Endothelial cell of umbilical vein (primary cell): ENCODE results near the gene SP3. TPM values are rescaled to one million over a fixed set of nuclear protein-coding genes. Genes with fewer than 3 reads are reported as not detected.

Experiments used
- BruUV-seq: library from RNA; stranded (reverse); fragments of 400-500 nt; replicated peaks from 2 replicates; lab custom pipeline; 2021; lab: Mats Ljungman, UMichigan
- CTCF ChIA-PET: fragments of 300-600, 350-600 bp; sonication (Branson Sonifier 250); formaldehyde crosslinking; loops from one replicate; lab custom pipeline; 2021; ENCODE audit warnings: antibody characterized with exemption, inconsistent platforms; lab: Charles Lee
- POLR2A ChIA-PET: fragments of 300-600, 350-600 bp; sonication (Branson Sonifier 250); formaldehyde crosslinking; loops from one replicate; lab custom pipeline; 2021; ENCODE audit warnings: antibody characterized with exemption, inconsistent platforms; lab: Charles Lee
- DNase-seq: peaks from one replicate; pipeline ENCODE4 v3.0.0-alpha.2; 2011; ENCODE audit warnings: low read depth, low spot score
- FAIRE-seq: peaks from 2 replicates; lab custom pipeline; 2011; peaks lifted over from hg19 to GRCh38; lab: Jason Lieb, UNC
- H2AFZ ChIP-seq: 2 replicates; pipeline ENCODE4 v1.6.0; 2012; ENCODE audit warnings: low read depth, low read length, control low read depth, inconsistent platforms
- H3K27ac ChIP-seq: 2 replicates; pipeline ENCODE4 v1.5.1; 2011; ENCODE audit warnings: low read depth, mild to moderate bottlenecking, control low read depth, low read length, moderate library complexity; ENCODE audit not compliant: insufficient read depth
- H3K27me3 ChIP-seq, 2 experiments: 2 replicates each; pipeline versions ENCODE4 v1.6.0 to v1.6.1; 2011; ENCODE audit warnings: low read length in 2 of 2, mixed read lengths in 1 of 2; ENCODE audit not compliant: control insufficient read depth in 2 of 2, insufficient read depth in 2 of 2
- H3K36me3 ChIP-seq, 2 experiments: 2 replicates in 1 of 2; 3 replicates in 1 of 2; pipeline ENCODE4 v1.5.1; 2011; ENCODE audit warnings: low read length in 2 of 2, mild to moderate bottlenecking in 1 of 2, moderate library complexity in 1 of 2; ENCODE audit not compliant: control insufficient read depth in 2 of 2, insufficient read depth in 2 of 2; ENCODE audit errors: extremely low read depth in 1 of 2
- H3K4me1 ChIP-seq: 3 replicates; pipeline ENCODE4 v1.5.1; 2011; ENCODE audit warnings: mild to moderate bottlenecking, low read length; ENCODE audit not compliant: control insufficient read depth, insufficient read depth; ENCODE audit errors: extremely low read depth
- H3K4me2 ChIP-seq: 2 replicates; pipeline ENCODE4 v1.6.1; 2011; ENCODE audit warnings: low read length, control low read depth, mixed read lengths; ENCODE audit not compliant: insufficient read depth
- H3K4me3 ChIP-seq, 3 experiments: fragments of 200-600 bp in 1 of 3; sonication (generic), shearing (Covaris generic) in 1 of 3; replicated peaks in 1 of 3; 2 replicates each; pipeline ENCODE4 v1.5.1; 2011 to 2016; ENCODE audit warnings: control low read depth in 3 of 3, low read length in 3 of 3, mild to moderate bottlenecking in 2 of 3, inconsistent platforms in 1 of 3, low read depth in 1 of 3, moderate library complexity in 1 of 3; ENCODE audit not compliant: insufficient read depth in 1 of 3
- H3K79me2 ChIP-seq: 2 replicates; pipeline ENCODE4 v1.6.0; 2012; ENCODE audit warnings: low read length, inconsistent platforms; ENCODE audit not compliant: control insufficient read depth, insufficient read depth
- H3K9ac ChIP-seq: replicated peaks from 2 replicates; pipeline ENCODE3; 2011; ENCODE audit warnings: low read length, control low read depth; ENCODE audit not compliant: insufficient read depth; ENCODE audit errors: extremely low read depth
- H3K9me1 ChIP-seq: replicated peaks from 3 replicates; pipeline ENCODE4 v1.6.0; 2011; ENCODE audit warnings: mild to moderate bottlenecking, low read length; ENCODE audit not compliant: control insufficient read depth, insufficient read depth; ENCODE audit errors: extremely low read depth
- H3K9me3 ChIP-seq: replicated peaks from 2 replicates; pipeline ENCODE4 v1.5.1; 2012; ENCODE audit warnings: low read length, inconsistent platforms; ENCODE audit not compliant: control insufficient read depth, insufficient read depth
- H4K20me1 ChIP-seq: replicated peaks from 2 replicates; pipeline ENCODE3; 2011; ENCODE audit warnings: mild to moderate bottlenecking, low read length; ENCODE audit not compliant: control insufficient read depth, insufficient read depth; ENCODE audit errors: extremely low read depth
- EZH2 ChIP-seq: IDR thresholded peaks from 2 replicates; pipeline ENCODE4 v1.6.1; 2012; ENCODE audit warnings: borderline replicate concordance, low read depth, mild to moderate bottlenecking, moderate library complexity, low read length, inconsistent platforms; ENCODE audit not compliant: severe bottlenecking
- FOS ChIP-seq: IDR thresholded peaks from 2 replicates; pipeline ENCODE4 v1.6.1; 2011; ENCODE audit warnings: mild to moderate bottlenecking, low read length, moderate library complexity, borderline replicate concordance; ENCODE audit not compliant: insufficient read depth
- GATA2 ChIP-seq: IDR thresholded peaks from 2 replicates; pipeline ENCODE4 v1.7.0; 2011; ENCODE audit warnings: low read depth, mild to moderate bottlenecking, moderate library complexity, mixed read lengths, low read length; ENCODE audit not compliant: insufficient read length, insufficient read depth
- JUN ChIP-seq: IDR thresholded peaks from 2 replicates; pipeline ENCODE4 v1.6.1; 2011; ENCODE audit warnings: borderline replicate concordance, low read depth; ENCODE audit not compliant: insufficient read length, insufficient read depth
- MYC ChIP-seq: IDR thresholded peaks from one replicate; pipeline ENCODE4 v1.6.1; 2011; ENCODE audit warnings: mild to moderate bottlenecking, low read depth, low read length
- POLR2A ChIP-seq: IDR thresholded peaks from 2 replicates; pipeline ENCODE4 v1.6.1; 2012; ENCODE audit warnings: low read depth, mild to moderate bottlenecking, control low read depth, low read length
- POLR2AphosphoS5 ChIP-seq: IDR thresholded peaks from 2 replicates; pipeline ENCODE4 v1.6.1; 2012; ENCODE audit warnings: low read depth, mild to moderate bottlenecking, control low read depth, low read length, moderate library complexity; ENCODE audit not compliant: insufficient read depth
- dilution Hi-C: fragments of 300-500 bp; cut with MboI; formaldehyde crosslinking; loops from one replicate; pipeline ENCODE4 v1.15.0; 2019; ENCODE audit warnings: low sequenced_read_pairs; ENCODE audit not compliant: extremely low pct_ligation_motif_present
- intact Hi-C: fragments of 100-400 bp; cut with micrococcal nuclease; formaldehyde crosslinking; loops from one replicate; pipeline ENCODE4 v1.10.0; 2022
- polyA plus RNA-seq, 4 experiments: library from polyadenylated mRNA; depleted of rRNA in 3 of 4; stranded (reverse) in 3 of 4; unstranded in 1 of 4; fragments of >200 nt; gene quantifications; 2 replicates each; pipeline versions ENCODE4 v1.2.1 to v1.2.3, GENCODE V29; 2011 to 2012; ENCODE audit warnings: missing spikeins in 1 of 4
- total RNA-seq: library from RNA; stranded (reverse); gene quantifications from 2 replicates; pipeline ENCODE4 v1.2.3, GENCODE V29; 2021
- TF ChIP-seq, protein P1 (sequence below), 2 donors: IDR thresholded peaks; 1 replicate in 1 of 2; 2 replicates in 1 of 2; pipeline ENCODE4 v1.5.1; 2011; ENCODE audit warnings: low read length in 2 of 2, mild to moderate bottlenecking in 2 of 2, moderate library complexity in 2 of 2, control low read depth in 1 of 2, inconsistent platforms in 1 of 2, low read depth in 1 of 2; ENCODE audit not compliant: insufficient read depth in 1 of 2; ENCODE audit errors: extremely low read depth in 1 of 2
- TF ChIP-seq, protein P2 (sequence below): IDR thresholded peaks from 2 replicates; pipeline ENCODE4 v1.6.1; 2011; ENCODE audit not compliant: insufficient read depth, insufficient read length

SP3 gene
- total and polyA plus RNA-seq, 2 donors (not counting 3 experiments of a cell fraction or from before 2014, with no cell fraction given): 23.9 to 59.0 TPM

DNA sequence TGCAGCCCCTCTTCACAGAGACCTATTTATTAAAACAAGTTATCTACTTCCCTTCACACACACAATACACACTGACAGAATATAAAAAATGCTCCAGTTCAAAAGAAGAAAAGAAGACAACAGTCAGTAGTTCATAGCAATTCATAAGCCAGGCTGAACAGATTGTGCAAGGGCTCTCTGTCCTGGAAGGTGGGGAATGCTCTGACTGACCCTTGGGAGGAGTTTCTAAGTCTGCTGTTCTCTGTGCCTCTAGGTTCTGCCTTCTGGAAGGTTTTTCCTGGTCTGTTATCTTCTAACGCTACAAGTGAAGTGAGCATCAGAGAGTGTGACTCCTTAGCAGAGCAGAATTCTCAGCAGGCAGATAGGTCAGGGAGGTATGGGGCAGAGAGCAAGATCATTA lies 35.7 kb downstream of the SP3 start:
- no peaks in the 10 kb centered on the region for H3K36me3 ChIP-seq
- H3K4me3 ChIP-seq: no peak overlapping the region
- peaks cover 21% of the 10 kb centered on the region for H4K20me1 ChIP-seq
- H3K9me3 ChIP-seq: no peaks in the 10 kb centered on the region
- TF ChIP-seq POLR2A (no peak), EZH2 (no peak), FOS (no peak), POLR2AphosphoS5 (no peak), GATA2 (no peak), MYC (no peak), JUN (no peak)
- TF ChIP-seq, protein P1, sequence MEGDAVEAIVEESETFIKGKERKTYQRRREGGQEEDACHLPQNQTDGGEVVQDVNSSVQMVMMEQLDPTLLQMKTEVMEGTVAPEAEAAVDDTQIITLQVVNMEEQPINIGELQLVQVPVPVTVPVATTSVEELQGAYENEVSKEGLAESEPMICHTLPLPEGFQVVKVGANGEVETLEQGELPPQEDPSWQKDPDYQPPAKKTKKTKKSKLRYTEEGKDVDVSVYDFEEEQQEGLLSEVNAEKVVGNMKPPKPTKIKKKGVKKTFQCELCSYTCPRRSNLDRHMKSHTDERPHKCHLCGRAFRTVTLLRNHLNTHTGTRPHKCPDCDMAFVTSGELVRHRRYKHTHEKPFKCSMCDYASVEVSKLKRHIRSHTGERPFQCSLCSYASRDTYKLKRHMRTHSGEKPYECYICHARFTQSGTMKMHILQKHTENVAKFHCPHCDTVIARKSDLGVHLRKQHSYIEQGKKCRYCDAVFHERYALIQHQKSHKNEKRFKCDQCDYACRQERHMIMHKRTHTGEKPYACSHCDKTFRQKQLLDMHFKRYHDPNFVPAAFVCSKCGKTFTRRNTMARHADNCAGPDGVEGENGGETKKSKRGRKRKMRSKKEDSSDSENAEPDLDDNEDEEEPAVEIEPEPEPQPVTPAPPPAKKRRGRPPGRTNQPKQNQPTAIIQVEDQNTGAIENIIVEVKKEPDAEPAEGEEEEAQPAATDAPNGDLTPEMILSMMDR (IDR thresholded peaks at IDR 0.05; ENCODE audit: extremely low read depth in 1 of 2, insufficient read depth in 1 of 2, low read depth in 1 of 2, low read length in 2 of 2): no peak
- TF ChIP-seq, protein P2, sequence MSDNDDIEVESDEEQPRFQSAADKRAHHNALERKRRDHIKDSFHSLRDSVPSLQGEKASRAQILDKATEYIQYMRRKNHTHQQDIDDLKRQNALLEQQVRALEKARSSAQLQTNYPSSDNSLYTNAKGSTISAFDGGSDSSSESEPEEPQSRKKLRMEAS: no peak
- intact Hi-C loops (no loop called here), dilution Hi-C loops (no loop called here)
- no peaks in the 10 kb centered on the region for H3K9me1 ChIP-seq
- CTCF ChIA-PET: interaction anchor here (1.6 kb wide), 1 partner anchor 19 kb away, joined by 4 read pairs; no protein-coding TSS in a partner anchor
- H2AFZ ChIP-seq: no peak overlapping the region
- DNase-seq (no peak), FAIRE-seq (no peak)
- H3K4me1 ChIP-seq: no peaks in the 10 kb centered on the region
- BruUV-seq: no TSS peak
- POLR2A ChIA-PET: no interaction called here
- H3K4me2 ChIP-seq: no peak overlapping the region
- no peak overlapping the region for H3K9ac ChIP-seq
- H3K27me3 ChIP-seq: no peaks in the 10 kb centered on the region
- no peak overlapping the region for H3K27ac ChIP-seq
- peaks cover 94% of the 10 kb centered on the region for H3K79me2 ChIP-seq
